Stomach smooth muscle (tissue), 2 donors: ENCODE results near the gene ACER3.
"Not testable (repeated sequence)": the region's sequence is repeated elsewhere in the genome, so short reads cannot be mapped to it uniquely, and the experiment has no call there.

Experiments used
- H3K27ac ChIP-seq: one replicate; pipeline ENCODE4 v1.7.0; 2013; ENCODE audit warnings: mild to moderate bottlenecking, low read length, inconsistent platforms
- H3K27me3 ChIP-seq, 2 donors: one replicate each; pipeline ENCODE4 v1.7.0; 2013; ENCODE audit warnings: low read length in 2 of 2; ENCODE audit not compliant: insufficient read depth in 2 of 2, control insufficient read depth in 1 of 2
- H3K36me3 ChIP-seq, 2 donors: one replicate each; pipeline ENCODE4 v1.7.0; 2013; ENCODE audit warnings: low read length in 2 of 2; ENCODE audit not compliant: control insufficient read depth in 2 of 2, insufficient read depth in 2 of 2
- H3K4me1 ChIP-seq: one replicate; pipeline ENCODE4 v1.7.0; 2013; ENCODE audit warnings: low read length; ENCODE audit not compliant: control insufficient read depth, insufficient read depth
- H3K4me3 ChIP-seq, 2 donors: one replicate each; pipeline ENCODE4 v1.7.0; 2013; ENCODE audit warnings: low read length in 2 of 2
- H3K9ac ChIP-seq, 2 donors: one replicate each; pipeline ENCODE4 v1.7.0; 2013; ENCODE audit warnings: low read length in 2 of 2, mild to moderate bottlenecking in 1 of 2
- H3K9me3 ChIP-seq, 2 donors: one replicate each; pipeline ENCODE4 v1.7.0; 2013; ENCODE audit warnings: low read length in 2 of 2; ENCODE audit not compliant: control insufficient read depth in 2 of 2
- donor health status: healthy.
- donor health status: Pancreatic carcinoma.

ACER3 gene

GRCh38 chr11:76860539-76861475 lies at the start of gene ACER3:
ACER3 (plus strand) TSS chr11:76860918; CDS start chr11:76860977, 59 bp downstream.
- Histone ChIP-seq H3K36me3 (no peaks in the 10 kb centered on the region), H3K4me3 (peak within 1 kb of the TSS; percentile 63 to 89), H3K27me3 (no peaks in the 10 kb centered on the region), H3K9me3 (no peaks in the 10 kb centered on the region), H3K27ac (peak within 1 kb of the TSS; percentile 74), H3K4me1 (peaks cover 11% of the 10 kb centered on the region), H3K9ac (peak within 1 kb of the TSS; percentile 71 to 89)

DNA sequence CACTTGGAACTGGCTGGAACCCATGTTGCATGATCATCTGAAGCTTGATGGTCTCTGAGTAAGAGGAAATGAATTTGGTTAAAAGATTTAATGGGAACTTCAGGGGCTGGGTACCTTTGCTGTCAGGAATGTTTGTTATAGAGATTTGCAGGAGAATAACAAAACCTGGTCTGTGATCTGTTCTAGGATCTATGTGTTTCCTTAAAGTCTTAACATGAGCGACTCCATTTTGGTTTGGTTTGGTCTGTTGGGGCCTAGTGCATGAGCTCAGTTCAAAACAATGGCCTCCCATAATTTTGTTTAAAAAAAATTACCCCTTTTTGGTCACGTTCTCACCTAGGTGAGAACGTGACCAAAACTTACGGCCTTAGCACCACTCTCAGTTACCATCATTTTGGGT lies 49.5 kb upstream of the ACER3 start:
- peaks cover 2% of the 10 kb centered on the region for H3K4me1 ChIP-seq
- no peaks in the 10 kb centered on the region for H3K27me3 ChIP-seq
- H3K27ac ChIP-seq, result no peak overlapping the region
- no peak overlapping the region for H3K4me3 ChIP-seq
- H3K36me3 ChIP-seq, result no peaks in the 10 kb centered on the region
- no peak overlapping the region for H3K9ac ChIP-seq
- peaks cover under 1 to 3% of the 10 kb centered on the region in 2 donors for H3K9me3 ChIP-seq

- H3K9ac ChIP-seq, result no peak overlapping the region
- no peak overlapping the region for H3K27ac ChIP-seq
- peaks cover 3% of the 10 kb centered on the region in 2 donors for H3K9me3 ChIP-seq
- no peaks in the 10 kb centered on the region for H3K27me3 ChIP-seq
- no peaks in the 10 kb centered on the region for H3K4me1 ChIP-seq
- H3K4me3 ChIP-seq, result no peak overlapping the region
- no peaks in the 10 kb centered on the region for H3K36me3 ChIP-seq
Measured at GRCh38 chr11:76814414-76814813, 46.3 kb upstream of the ACER3 start.

GRCh38 chr11:76815678-76816077 lies 45.0 kb upstream of the ACER3 start:
- H3K36me3 ChIP-seq, H3K9me3 ChIP-seq, H3K4me3 ChIP-seq, H3K27me3 ChIP-seq, H3K9ac ChIP-seq, H3K4me1 ChIP-seq, H3K27ac ChIP-seq: not testable (repeated sequence)

DNA sequence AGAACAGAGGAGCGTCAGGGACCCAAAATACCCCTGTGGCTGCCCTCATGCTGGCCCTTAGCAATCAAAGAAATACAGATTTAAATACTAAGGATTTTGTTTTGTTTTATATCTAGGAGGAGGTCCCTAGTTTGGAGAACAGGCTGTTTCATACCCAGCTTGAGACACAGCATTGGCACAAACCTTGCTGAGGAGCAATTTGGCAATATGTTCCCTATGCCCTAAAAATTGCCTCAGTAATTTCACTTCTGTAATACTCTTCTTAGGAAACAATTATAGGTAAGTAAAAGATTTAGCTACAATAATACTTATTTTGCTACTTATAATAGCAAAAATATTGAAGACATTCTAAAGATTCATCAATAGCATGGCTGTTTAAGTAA lies 40.5 kb upstream of the ACER3 start:
- Histone ChIP-seq H3K4me3 (no peak overlapping the region), H3K27ac (no peak overlapping the region), H3K27me3 (no peaks in the 10 kb centered on the region), H3K36me3 (no peaks in the 10 kb centered on the region), H3K9ac (no peak overlapping the region), H3K4me1 (no peaks in the 10 kb centered on the region), H3K9me3 (peaks cover 3% of the 10 kb centered on the region in 2 donors)

DNA sequence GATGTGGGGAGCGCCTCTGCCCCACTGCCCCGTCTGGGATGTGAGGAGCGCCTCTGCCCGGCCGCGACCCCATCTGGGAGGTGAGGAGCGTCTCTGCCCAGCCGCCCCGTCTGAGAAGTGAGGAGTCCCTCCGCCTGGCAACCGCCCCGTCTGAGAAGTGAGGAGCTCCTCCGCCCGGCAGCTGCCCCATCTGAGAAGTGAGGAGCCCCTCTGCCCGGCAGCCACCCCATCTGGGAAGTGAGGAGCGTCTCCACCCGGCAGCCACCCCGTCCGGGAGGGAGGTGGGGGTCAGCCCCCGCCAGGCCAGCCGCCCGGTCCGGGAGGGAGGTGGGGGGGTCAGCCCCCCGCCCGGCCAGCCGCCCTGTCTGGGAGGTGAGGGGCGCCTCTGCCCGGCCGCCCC lies 39.3 kb upstream of the ACER3 start:
- H3K27me3 ChIP-seq, H3K4me1 ChIP-seq, H3K36me3 ChIP-seq, H3K9me3 ChIP-seq, H3K4me3 ChIP-seq, H3K27ac ChIP-seq, H3K9ac ChIP-seq: not testable (repeated sequence)

- H3K9me3 ChIP-seq, result no peaks in the 10 kb centered on the region
- H3K36me3 ChIP-seq, result no peaks in the 10 kb centered on the region
- no peak overlapping the region for H3K4me3 ChIP-seq
- no peak overlapping the region for H3K9ac ChIP-seq
- H3K4me1 ChIP-seq, result no peaks in the 10 kb centered on the region
- H3K27me3 ChIP-seq, result no peaks in the 10 kb centered on the region
- H3K27ac ChIP-seq, result no peak overlapping the region
Measured at GRCh38 chr11:76822406-76822805, 38.3 kb upstream of the ACER3 start.

DNA sequence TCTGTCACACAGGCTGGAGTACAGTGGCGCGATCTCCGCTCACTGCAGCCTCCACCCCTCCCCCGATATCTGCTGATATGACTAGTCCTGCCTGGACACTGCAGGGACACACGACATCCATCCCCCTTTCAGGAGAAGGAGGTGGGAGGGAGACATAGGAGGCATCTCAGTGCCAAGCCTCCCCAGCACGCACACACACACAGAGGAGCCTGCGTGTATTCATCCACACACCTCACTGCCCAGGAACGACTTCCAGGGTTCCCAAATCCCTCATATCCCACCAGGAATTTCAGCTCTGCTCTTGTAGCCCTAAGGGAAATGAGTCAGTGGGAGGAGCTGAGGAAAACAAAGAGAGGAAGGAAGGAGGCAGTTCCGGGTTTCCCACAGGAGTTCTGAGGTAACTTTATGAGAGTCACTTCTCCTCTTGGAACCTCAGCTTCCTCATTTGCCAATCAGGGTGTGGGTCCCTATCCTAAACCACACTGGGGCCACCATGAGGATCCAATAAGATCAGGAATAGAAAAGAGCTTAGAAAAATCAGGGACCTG lies 37.2 kb upstream of the ACER3 start:
- H3K27me3 ChIP-seq, result no peaks in the 10 kb centered on the region
- no peak overlapping the region for H3K4me3 ChIP-seq
- no peak overlapping the region for H3K9ac ChIP-seq
- no peaks in the 10 kb centered on the region for H3K36me3 ChIP-seq
- H3K27ac ChIP-seq, result peak overlapping the region; percentile 55
- H3K9me3 ChIP-seq, result no peaks in the 10 kb centered on the region
- H3K4me1 ChIP-seq, result no peaks in the 10 kb centered on the region

- Histone ChIP-seq H3K9ac (no peak overlapping the region), H3K4me3 (no peak overlapping the region), H3K4me1 (no peaks in the 10 kb centered on the region), H3K27ac (peak overlapping the region; percentile 55), H3K27me3 (no peaks in the 10 kb centered on the region), H3K9me3 (no peaks in the 10 kb centered on the region), H3K36me3 (no peaks in the 10 kb centered on the region)
Measured at GRCh38 chr11:76824083-76824939, 36.4 kb upstream of the ACER3 start.

DNA sequence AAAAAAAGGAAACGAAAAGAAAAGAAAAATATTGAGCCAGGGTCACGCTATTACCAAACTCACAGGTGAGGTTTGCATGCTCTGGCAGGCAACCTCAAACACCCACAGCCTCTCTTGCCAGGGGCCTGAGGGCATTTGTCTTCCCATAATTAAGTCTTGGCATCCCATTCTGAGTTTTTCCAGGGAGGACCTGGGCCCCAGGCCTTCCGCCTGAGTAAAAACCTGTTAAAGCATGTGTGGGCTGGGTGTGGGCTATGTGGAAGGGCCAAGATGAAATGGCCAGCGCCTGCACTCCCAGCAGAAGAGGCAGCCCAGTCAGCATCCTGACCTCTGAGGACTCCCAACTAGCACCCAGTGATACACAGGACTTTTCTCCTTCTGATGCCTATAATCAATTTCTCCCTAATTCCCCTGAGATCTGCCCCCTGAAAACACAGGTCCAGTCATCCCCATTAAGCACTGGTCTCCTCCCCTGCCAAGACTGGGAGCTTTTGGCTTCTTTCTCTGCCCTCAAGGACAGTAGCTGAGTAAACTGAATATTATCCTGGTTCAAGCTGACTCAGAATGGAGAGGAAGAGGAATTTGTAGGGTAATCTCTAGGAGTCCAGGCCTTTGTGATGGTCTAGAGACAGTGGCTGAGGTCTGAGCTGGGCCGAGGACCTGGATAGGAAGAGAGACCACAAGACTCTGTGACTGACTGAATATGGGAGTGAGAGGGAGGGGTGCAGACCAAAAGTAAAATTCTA lies 35.6 kb upstream of the ACER3 start:
- peaks cover 0 to 2% of the 10 kb centered on the region in 2 donors for H3K27me3 ChIP-seq
- no peak overlapping the region for H3K9ac ChIP-seq
- no peak overlapping the region for H3K27ac ChIP-seq

More for the DNA sequence above, 35.6 kb upstream of the ACER3 start:
- Histone ChIP-seq H3K4me1 (no peaks in the 10 kb centered on the region), H3K4me3 (no peak overlapping the region), H3K9me3 (no peaks in the 10 kb centered on the region), H3K36me3 (no peaks in the 10 kb centered on the region)
